ENCODE measurements around the gene WHAMM.
A peak's percentile ranks its signal among the peaks of the same experiment; 100 is the strongest.
"Not testable (repeated sequence)": the region's sequence is repeated elsewhere in the genome, so short reads cannot be mapped to it uniquely, and the experiment has no call there.

WHAMM gene, protein sequence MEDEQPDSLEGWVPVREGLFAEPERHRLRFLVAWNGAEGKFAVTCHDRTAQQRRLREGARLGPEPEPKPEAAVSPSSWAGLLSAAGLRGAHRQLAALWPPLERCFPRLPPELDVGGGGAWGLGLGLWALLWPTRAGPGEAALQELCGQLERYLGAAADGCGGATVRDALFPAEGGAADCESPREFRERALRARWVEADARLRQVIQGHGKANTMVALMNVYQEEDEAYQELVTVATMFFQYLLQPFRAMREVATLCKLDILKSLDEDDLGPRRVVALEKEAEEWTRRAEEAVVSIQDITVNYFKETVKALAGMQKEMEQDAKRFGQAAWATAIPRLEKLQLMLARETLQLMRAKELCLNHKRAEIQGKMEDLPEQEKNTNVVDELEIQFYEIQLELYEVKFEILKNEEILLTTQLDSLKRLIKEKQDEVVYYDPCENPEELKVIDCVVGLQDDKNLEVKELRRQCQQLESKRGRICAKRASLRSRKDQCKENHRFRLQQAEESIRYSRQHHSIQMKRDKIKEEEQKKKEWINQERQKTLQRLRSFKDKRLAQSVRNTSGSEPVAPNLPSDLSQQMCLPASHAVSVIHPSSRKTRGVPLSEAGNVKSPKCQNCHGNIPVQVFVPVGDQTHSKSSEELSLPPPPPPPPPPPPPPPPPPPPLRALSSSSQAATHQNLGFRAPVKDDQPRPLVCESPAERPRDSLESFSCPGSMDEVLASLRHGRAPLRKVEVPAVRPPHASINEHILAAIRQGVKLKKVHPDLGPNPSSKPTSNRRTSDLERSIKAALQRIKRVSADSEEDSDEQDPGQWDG

DNA sequence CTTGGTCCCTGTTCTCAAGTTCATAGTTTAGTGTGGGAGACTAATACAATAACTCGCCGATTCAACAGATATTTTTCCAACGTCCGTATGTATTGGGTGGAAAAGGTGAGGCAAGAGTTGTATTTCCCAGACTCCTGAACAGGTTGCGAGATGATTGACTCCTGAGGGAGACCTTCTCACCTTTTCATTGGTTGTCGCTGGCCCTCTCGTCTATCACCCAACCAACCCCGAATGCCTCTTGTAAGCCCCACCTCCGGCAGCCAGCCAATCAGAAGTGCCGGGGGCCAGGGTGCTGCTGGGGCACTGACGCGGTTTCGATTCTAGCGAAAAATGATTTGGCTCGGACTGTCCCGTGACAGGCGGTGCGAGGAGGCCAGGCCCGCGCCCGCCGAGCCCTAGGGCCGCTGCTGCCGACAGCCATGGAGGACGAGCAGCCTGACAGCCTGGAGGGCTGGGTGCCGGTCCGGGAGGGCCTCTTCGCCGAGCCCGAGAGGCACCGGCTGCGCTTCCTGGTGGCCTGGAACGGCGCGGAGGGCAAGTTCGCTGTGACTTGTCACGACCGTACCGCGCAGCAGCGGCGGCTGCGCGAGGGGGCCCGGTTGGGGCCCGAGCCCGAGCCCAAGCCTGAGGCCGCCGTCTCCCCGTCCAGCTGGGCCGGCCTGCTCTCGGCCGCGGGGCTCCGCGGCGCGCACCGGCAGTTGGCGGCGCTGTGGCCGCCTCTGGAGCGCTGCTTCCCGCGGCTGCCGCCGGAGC is at the start of gene WHAMM:
Gene WHAMM (plus strand): TSS at position 321 of the 753 bp plus-strand sequence. CDS start 99 bp downstream, at position 420.
- peak; percentile 99 for DNase-seq

DNA sequence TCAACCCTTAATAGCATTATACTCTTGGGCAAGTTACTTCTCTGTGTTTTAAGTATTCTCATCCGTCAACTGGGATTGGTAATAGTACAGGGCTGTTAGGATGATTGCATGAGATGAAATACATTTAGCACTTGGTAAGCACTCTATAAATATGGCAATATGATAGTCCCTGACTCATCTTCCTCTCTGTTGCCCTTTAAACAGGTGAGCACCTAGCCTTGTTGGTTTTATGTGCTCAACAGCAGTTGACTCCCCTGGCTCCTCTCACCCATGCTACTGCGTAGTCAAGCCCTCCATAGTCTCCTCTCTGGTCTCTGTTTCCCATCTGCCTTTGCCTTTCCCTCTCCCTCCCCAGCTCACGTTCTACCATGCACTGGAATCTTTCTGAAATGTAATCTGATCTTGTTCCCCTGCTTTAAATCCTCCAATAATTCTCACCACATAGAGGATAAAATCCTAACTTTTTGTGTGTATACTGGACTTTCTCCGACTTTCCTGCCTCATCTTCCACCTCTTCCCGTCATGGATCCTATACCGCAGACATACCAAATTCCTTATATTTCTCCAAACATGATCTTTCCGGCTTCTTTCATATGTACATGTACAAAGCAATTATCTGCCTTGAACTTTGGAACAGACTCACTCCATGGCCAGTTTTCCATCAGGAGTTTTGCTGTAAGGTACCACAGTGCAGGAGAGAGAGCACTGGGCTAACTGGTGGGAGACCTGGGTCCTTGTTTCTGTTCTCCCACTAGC is 45.9 kb upstream of the WHAMM start:
- no peak for DNase-seq

DNA sequence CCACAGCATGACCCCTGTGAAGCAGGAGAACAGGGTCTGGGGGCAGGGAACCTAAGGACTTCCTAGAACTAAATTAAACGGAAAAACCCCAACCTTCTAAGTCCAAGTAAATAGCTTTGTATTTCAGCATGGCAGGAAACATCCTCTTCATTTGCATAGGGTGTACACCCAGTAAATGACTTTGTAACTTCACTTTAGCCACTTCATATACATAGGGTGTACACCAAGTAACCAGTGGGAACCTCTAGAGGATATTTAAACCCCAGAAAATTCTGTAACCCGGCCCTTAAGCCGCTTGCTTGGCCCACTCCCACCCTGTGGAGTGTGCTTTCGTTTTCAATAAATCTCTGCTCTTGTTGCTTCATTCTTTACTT is 45.3 kb upstream of the WHAMM start:
- no peak for DNase-seq

DNA sequence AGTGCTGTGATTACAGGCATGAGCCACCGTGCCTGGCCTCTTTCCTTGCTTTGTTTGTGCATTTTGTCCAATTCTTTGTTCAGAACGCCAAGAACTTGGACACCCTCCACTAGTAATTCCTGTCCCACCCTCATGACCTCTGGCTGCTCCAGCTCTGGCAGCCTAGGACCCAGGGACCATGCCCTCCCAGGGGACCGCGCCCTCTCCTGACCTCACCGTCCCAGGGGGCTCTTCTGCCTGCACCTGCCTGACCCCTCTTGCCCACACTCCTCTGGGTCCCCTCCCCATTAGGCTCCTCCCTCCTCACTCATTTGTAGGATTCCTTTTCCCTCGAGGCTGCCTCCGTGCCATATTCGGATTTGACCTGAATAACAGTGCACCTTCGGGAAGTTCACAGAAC is 44.7 kb upstream of the WHAMM start:
- DNase-seq = no peak

DNA sequence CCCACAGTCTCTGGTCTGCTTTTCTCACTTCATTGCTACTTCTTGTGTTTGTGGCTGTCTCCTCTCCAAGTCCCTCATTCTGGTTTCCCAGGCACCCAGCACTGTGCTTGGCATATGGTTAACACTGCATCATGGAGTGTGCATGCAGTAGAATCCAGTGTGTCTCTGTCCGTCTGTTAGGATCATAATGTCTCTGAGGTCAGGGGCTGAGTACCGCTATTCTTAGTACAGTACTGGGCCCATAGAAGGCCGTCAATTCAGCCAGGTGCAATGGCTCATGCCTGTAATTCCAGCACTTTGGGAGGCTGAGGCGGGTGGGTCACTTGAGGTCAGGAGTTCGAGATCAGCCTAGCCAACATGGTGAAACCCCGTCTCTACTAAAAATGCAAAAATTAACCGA is 43.2 kb upstream of the WHAMM start:
- not testable (repeated sequence) for DNase-seq

DNA sequence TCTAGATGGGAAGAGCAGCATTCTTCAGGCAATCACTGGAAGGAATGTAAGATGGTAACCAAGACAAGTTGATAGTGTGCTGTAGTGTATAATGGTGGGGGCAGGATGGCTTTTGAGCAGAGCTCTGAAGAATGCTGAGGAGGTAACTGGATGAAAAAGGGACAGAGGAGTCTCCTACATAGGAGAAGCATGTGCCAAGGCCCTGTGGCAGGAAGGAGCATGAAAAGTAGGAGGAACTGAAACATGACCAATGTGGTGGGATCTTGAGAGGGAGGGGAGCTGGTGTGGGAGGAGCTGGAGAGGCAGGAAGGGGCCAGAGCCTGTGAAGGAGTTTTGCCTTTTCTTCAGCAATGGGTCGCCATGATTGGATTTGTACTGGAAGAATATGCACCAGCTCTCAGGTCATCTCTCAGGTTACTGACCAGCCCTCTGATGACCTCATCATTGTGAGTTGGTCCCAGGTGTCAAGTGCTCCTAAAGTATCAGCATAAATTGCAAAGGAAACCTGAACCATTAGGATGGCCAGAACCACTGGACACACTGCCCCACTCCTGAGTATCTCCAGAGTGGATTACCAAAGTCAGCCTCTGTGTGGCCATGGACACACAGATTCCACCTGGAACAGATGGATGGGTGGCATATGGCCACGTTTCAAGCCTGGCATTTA is 42.1 kb upstream of the WHAMM start:
- no peak for DNase-seq

DNA sequence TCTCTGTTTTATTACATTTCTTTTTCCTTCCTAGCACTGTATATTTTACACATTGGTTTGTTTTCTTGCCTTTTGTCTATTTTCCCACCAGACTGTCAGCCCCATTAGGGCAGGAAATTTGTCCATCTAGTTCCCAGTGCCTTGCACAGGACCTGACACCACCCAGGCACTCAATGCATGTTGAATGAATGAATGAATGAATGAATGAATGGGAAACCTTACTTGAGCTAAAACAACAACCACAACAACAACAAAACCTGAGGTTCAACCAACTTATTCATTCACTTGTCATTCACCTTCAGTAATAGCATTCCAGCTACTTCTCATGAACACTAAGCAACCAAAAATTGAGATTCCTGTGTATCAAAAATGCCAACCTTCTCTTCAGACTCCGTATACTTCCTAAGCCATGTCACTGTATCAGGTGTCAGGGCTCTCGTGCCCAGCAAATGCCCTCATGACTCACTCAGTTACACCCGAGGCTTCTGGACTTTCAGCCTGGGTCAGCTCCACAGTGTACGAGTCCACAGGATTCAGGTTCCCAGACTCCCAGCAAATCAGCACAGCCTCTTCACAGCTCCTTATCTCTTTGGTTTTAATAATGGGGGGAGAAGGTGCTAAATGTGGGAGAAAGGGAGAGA is 40.9 kb upstream of the WHAMM start:
- no peak for DNase-seq

DNA sequence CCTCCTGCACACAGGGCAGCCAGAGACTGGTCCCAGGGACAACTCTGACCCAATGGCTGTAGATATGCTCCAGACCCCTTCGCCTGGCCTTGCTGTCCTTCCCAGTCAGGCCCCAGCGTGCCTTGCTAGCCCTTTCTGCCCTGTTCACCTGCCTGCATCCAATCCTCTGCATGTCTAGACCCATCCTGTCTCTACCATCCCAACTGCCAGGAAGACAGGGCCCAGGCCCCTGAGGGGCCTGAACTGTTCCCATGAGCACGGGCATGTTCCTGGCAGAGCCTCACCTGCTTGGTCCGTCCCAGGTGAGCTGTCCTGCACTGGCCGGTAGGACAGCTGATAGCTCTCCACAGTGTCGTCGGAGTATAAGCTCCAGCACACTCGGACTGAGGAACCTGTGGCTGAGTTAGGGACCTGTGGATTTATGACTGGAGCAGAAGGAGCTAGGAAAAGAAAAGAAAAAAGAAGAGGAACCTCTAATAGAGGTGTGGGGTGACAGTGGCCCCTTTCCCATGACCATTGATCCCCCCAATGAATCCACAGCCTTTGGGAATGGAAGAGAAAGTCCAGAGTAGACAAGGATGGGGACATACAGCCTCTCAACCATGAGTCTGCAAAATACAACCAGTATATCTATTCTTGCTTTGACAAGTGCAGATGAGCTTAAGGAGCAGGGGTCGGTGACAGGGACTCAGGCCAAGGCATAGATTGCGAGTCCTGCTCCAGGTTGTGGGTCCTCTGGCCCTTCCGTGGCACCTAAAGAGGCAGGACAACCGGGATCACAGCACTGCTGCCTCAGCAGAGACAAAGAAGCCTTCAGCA is 37.4 kb upstream of the WHAMM start:
- no peak for DNase-seq

DNA sequence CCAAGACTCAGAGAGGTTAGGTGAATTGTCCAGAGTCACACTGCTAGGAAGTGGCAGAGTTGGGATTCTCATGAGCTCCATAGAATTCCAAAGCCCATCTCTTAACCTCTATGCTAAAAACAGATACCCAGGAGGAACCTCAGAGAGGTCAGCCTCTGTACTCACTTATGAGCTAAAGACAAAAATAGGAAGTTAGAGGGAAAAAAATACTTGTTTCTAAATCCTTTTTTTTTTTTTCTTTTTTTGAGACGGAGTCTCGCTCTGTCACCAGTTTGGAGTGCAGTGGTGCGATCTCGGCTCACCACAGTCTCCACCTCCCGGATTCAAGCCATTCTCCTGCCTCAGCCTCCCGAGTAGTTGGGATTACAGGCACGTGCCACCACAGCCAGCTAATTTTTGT is 34.9 kb upstream of the WHAMM start:
- DNase-seq = no peak

DNA sequence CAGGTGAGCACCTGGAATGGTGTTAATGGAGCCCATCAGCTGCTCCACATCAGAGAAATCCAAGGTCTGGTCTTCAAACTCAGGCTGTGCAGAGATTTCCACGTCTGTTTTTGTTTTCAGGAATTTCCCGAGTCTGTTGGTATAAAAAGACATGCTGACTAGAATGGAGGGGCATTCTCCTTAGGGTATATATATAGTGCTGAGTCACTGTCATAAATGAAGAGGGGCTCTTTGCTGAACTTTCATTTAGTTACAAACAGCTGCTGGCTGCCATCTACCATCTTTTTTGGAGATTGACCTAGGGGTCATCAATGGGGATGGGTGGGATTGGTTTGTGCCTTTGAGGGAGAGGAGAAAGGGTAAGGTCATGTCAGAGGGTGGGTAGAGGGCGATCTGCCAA is 30.7 kb upstream of the WHAMM start:
- DNase-seq = no peak

DNA sequence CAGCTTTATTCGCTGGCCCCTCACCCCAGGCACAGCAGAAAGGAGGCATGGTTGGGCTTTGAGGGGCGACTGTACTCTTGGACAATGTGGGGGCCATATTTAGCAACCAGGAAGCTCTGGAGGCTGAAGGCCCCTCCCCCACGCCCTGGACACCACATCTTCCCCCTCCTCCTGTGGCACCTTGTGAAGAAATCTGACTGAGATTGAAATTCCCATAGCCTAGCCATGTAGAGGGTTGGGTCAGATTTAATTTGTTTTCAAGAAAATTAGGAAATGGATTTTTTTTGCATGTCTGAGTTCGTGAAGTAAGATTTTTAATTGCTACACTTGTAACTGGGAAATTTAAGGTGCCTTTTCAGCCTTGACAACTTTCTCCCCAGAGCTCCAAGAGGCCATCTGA is 28.1 kb upstream of the WHAMM start:
- no peak for DNase-seq

DNA sequence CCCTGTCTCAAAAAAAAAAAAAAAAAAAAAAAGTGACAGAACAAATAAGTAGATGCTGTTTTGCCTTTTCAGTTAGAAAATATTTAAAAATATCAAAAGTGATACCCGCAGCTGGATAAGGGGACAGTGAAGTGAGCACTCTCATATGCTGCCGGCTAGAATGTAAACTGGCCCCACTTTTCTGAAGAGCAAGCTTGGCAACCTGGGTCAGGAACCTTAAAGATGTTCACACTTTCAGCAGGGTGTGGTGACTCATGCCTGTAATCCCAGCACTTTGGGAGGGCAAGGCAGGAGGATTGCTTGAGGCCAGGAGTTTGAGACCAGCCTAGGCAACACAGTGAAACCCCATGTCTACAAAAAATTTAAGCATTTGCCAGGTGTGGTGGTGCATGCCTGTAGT is 20.9 kb upstream of the WHAMM start:
- no peak for DNase-seq

DNA sequence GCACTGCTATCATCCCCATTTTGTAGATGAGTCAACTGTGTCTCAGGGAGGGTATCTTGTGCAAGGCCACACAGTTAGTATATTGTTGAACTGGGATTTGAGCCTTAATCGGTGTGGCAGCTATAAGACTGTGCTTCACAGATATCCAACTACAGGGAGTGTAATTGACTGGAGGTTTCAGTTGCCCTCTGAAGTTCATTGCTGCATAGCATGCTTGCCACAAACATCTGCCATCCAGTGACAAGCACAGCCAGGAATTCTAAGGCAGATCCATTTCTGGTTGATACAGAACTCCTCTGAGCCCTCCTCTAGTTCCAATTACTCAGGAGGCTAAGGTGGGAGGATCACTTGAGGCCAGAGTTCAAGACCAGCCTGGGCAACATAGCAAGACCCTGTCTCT is 19.9 kb upstream of the WHAMM start:
- no peak for DNase-seq

DNA sequence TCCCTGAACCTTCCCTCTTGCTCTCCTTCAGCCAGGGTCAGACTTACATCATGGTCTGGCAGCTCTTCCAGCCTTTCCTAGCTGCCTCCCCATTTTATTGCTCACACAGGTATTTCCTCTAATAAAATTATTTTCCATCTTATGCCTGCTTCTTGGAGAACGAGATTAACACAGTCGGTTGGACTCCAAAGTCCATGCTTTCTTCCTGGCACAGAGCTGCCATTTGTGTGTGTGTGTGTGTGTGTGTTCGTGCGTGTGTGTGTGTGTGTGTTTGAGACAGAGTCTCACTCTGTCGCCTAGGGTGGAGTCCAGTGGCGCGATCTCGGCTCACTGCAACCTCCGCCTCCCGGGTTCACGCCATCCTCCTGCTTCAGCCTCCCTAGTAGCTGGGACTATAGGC is 19.1 kb upstream of the WHAMM start:
- no peak for DNase-seq

DNA sequence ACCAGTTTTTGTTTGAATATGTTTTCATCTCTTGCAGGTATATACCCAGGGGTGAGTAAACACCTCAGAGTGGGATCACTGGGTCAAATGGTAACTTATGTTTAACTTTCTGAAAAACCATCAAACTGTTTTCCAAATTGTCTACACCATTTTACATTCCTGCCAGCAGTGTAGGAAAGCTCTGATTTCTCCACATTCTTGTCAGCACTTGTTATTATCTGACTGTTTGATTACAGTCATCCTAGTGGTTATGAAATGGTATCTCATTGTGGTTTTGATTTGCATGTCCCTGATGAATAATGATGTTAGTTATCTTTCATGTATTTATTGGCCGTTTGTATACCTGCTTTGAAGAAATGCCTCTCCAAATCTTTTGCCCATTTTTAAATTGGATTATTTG is 17.4 kb upstream of the WHAMM start:
- DNase-seq = no peak

DNA sequence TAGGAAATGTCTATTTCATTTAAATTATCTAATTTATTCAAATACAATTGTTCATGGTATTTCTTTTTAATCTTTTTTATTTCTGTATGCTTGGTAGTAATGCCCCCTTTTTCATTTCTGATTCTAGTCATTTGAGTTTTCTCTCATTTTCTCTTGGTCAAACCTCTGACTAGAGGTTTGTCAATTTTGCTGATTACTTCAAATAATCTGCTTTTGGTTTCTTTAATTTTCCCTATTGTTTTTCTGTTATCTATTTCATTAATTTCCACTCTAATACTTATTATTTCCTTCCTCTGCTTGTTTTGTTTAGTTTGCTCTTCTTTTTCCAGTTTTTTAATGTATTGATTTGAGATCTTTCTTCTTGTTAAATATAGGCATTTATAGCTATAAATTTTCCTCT is 15.7 kb upstream of the WHAMM start:
- no peak for DNase-seq

DNA sequence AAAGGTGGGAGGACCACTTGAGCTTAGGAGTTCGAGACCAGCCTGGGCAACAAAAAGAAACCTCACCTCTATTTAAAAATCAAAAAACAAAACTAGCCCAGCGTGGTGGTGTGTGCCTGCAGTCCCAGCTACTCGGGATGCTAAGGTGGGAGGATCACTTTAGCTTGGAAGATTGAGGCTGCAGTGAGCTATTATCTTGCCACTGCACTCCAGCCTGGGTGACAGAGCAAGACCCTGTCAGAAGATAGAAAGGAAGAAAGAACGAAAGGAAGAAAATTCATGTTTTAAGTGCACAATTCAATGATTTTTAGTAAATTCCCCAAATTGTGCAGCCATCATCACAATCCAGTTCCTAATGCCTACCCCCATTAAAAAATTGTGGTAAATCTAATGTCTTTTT is 11.3 kb upstream of the WHAMM start:
- no peak for DNase-seq

DNA sequence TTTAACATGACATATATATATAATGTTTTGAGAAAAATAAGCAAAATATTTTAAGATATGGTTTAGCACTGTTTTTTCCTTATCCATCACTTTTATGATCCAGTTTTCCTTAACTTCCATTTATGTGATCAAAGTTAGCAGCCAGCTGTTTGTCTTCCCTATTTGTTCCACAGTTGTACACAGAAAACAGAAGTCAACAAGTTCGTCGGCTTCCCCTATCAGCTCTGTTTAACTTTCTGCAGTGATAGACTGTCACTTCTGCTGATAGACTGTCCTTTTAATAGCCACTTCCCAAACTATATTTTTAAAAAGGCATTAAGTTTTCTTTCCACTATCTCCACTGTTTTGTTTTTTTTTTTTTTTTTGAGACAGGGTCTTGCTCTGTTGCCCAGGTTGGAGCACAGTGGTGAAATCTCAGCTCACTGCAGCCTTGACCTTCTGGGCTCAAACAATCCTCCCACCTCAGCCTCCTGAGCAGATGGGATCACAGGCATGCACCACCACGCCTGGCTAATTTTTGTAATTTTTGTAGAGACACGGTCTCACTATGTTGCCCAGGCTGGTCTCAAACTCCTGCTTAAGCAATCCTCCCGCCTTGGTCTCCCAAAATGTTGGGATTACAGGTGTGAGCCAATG is 10.8 kb upstream of the WHAMM start:
- DNase-seq = no peak

DNA sequence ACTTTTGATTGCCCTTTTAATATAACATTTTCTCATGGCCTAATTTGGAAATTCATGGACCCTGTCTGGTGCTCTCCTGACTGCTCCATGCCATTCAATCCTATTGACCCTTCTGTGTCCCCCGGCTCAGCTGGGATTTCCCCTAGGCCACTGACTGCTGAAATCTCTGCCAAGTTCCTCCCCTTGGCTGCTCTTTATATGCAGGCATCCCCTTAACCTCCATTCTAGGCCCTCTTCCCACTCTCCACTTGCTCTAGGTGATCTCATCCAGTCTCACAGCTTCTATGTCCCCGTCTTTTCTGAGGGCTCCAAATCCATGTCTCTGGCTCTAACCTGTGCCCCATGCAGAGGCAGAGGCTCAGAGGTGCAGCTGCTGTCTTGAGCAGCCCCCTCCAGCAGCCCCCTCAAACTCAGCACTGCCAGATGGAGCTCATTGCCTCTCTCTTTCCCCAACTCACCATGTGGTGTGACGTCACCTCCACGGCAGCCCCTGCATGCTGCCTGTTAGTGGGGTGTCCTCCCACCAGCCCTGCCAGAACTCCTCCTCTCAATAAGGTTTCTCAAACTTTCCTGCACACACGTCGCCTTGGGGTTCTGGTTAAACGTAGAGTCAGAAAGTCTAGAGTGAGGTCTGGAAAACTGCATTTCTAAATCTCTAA is 10.1 kb upstream of the WHAMM start:
- DNase-seq = no peak

DNA sequence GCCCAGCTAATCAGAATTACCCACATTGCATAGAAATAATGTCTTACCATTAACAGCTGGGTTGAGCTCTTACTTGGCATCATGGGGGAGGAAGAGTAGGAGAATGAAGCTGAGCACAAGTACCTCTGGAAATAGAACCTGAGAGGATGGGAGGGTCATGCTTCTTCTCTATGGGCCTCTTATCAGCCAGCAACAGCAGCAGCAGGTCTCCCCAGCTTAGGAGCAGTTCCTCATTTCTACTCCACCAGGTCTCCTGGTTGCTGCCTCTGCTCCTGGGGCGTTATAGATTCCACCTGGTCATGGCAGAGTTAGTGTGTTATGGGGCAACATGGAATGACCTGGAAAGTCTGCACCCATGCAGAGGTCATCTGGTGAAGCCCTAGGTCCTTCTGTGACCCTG is 6.9 kb upstream of the WHAMM start:
- DNase-seq = no peak

Data from eye (tissue), 1 donor.